HG02759 (cell line): ENCODE data around the gene WFDC1.
"Not testable (repeated sequence)": the region's sequence is repeated elsewhere in the genome, so short reads cannot be mapped to it uniquely, and the experiment has no call there.

ENCODE experiments used
- ATAC-seq: cut with Tn5 transposase; IDR thresholded peaks from one replicate; pipeline ENCODE4 v1.9.1; 2021; ENCODE audit warnings: mild to moderate bottlenecking, moderate library complexity; ENCODE audit not compliant: unreplicated experiment

WFDC1 gene

GRCh38 chr16:84327926-84328505 is 33.3 kb downstream of the WFDC1 start:
- no peak for ATAC-seq

DNA sequence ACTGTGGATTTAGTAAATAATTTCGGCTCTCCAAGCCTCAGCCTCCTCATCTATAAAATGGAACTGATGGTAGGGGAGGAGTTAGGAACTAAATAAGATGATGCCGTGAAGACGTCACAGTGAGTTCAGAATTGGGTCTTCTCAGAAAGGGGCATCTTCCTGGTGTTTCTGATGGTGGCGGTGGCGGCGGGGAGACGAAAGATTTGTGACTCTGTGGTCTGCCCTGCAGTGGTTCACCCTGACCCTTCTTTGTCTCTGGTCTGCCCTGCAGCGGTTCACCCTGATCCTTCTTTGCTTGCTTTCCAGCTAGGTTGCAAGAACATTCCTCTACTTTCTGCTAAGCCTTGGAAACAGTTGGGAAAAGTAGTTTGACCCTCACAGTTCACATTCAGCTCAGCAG is 34.3 kb downstream of the WFDC1 start:
- no peak for ATAC-seq

GRCh38 chr16:84329843-84330684 is 35.4 kb downstream of the WFDC1 start:
- no peak for ATAC-seq

DNA sequence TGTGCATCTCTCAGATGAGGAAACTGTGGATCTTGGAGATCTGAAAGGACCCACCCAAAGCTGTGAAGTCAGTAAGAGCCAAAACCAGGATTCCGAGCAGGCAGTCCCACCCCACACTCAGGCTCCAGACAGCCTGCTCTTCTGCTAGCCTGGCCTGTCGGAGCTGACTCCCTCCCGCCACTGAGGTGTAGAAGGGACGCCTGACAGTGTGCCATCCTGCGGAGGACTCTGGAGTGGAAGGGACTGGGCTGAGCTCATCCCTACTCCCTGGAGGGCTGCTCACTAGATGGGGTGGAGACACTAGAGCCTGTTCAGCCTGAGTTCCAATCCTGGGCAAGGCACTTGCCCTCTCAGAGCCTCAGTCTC is 36.0 kb downstream of the WFDC1 start:
- no peak for ATAC-seq

DNA sequence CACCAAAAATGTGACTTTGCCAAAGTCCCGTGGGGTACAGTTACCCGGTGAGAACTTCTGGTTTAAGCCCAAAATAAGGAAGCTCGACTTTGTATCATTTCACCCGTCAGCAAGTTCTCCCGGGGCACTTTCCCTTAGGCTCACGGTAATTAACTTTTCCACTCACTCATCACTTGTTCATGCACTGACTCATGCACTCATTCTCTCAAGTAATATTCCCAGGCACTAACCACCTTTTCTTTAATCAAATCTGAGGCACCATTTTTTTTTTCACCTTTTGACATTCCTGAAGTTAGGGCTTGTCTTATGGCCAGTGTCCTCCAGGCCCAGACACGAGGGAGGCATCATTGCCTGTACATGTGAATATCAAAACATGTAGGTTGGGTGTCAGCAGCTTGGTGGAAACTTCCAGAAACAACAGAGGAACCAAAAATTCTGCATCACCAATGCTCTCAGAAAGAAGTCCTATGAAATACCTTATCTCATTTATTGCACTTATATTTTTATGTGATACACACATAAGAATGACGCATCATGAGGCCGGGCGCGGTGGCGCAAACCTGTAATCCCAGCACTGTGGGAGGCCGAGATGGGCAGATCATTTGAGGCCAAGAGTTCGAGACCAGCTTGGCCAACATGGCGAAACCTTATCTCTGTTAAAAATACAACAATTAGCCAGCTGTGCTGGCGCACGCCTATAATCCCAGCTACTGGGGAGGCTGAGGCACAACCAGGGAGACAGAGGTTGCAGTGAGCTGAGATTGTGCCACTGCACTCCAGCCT is 37.5 kb downstream of the WFDC1 start:
- no peak for ATAC-seq

DNA sequence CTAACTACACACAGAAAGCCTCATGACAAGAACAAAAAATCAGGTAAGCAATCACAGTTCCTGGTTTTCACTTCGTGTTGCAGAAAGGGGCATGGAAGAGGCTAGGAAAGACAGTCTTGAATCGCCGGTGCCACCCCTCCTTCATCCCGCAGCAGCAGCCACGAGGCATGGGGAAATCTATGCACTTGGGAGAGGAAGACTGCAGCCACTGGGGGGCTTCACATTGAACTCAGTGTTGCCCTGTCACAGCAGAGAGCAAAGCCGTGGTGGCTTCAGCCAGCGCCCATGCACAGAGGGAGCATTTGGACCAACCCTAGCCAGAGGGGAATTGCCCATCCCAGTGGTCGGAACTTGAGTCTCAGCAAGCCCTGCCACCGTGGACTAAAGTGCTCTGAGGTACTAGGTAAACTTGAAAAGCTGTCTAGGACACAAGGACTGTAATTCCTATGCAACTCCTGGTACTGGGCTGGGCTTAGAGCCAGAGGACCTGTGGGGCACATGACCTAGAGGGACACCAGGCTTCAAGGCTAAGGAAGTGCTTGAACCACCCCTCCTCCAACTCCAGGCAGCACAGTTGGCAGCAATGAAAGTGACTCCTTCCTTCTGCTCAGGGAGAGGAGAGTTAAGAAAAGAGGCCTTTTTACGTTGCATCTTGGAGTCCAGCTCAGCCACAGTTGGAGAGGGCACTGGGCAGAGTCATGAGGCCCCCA is 38.5 kb downstream of the WFDC1 start:
- ATAC-seq = no peak

DNA sequence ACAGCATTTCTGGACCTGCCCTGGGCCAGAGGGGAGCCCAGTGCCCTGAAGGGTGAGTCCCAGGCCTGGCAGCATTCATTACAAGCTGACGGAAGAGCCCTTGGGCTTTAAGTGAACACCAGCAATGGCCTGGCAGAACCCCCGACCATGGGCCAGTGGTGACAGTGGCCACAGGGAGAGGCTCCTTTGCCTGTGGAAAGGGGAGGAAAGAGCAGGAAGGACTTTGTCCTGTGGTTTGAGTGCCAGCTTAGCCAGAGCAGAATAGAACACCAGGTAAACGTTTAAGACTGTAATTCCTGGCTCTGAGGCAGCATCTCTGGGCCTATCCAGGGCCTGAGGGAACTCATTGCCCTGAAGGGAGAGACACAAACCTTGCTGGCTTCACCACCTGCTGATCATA is 39.4 kb downstream of the WFDC1 start:
- no peak for ATAC-seq

- no peak for ATAC-seq
These were observed 39.8 kb downstream of the WFDC1 start for GRCh38 chr16:84334482-84334881.

GRCh38 chr16:84337236-84337635 is 42.6 kb downstream of the WFDC1 start:
- ATAC-seq = not testable (repeated sequence)

- no peak for ATAC-seq
These were observed 44.6 kb downstream of the WFDC1 start for GRCh38 chr16:84339311-84339710.

DNA sequence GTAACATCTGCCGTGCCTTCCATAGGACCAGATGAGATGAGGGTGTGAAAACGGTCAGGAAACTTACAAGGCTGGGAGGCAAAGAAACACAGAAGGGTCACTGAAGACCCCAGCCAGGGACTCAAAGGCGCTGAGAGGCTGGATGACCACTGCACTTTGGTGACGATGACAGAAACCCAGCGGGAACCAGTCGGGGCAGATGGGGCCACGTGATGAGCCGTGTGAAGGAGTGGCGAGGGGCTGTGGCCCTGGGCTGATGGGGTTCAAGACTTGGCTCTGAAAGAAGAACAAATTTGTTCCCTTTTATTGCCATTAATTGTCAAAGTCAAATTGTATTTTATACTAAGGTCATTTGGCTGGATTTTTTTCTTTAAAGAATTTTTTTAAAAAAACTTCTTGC is 45.1 kb downstream of the WFDC1 start:
- no peak for ATAC-seq

GRCh38 chr16:84340325-84341040 is 45.8 kb downstream of the WFDC1 start:
- no peak for ATAC-seq

- ATAC-seq = no peak
These were observed 47.0 kb downstream of the WFDC1 start for GRCh38 chr16:84341528-84342295.

DNA sequence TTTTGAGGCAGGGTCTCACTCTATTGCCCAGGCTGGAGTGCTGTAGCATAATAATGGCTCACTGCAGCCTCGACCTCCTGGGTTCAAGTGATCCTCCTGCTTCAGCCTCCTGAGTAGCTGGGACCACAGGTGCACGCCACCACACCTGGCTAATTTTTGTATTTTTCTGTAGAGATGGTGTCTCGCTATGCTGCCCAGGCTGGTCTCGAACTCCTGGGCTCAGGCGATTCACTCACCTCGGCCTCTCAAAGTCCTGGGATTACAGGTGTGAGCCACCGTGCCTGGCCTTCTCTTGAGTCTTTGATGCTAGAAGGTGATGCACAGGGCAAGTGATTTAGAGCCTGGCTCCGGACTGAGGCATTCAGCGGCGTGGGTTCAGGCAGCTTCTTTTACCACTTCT is 49.1 kb downstream of the WFDC1 start:
- ATAC-seq = not testable (repeated sequence)

GRCh38 chr16:84344781-84345180 is 50.1 kb downstream of the WFDC1 start:
- no peak for ATAC-seq

- no peak for ATAC-seq
These were observed 52.5 kb downstream of the WFDC1 start for GRCh38 chr16:84347161-84347560.

- no peak for ATAC-seq
These were observed 53.8 kb downstream of the WFDC1 start for GRCh38 chr16:84348386-84348888.

DNA sequence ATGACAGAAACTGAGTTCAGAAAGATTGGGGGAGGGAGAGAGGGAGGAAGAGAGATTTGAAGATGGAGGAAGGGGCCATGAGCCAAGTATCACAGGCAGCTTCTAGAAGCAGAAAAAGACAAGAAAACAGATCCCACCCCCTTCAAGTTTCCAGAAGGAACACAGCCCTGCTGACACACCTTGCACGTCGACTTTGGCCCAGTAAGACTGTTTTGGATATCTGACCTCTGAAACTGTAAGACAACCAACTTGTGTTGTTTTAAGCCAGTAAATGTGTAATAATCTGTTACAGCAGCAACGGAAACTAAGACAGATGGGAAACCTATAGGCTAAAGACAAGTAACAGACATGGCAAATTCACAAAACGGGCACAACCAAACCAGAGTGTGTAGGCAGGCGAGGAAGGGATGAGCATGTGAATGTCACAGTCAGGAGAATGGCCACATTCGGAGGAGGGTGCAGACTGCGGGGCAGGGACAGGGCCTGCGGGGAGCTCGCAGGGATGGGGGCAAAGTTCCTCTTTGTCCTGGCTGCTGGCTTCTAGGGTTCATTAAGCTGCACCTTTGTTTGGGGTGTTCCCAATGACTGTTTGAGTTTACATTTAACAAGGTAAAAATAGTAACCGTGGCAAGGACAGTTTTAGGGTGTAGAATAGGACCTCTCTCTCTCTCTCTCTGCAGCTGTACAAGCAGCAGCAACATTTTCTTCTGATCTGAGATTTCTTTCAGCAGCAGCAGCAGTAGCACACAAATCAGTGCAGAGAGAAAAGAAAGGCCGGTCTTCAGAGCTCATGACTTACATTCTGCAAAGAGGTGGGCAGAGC is 55.4 kb downstream of the WFDC1 start:
- ATAC-seq = no peak
